Occipital lobe (tissue), 2 donors: ENCODE results near the gene DHDDS. TPM values are rescaled to one million over a fixed set of nuclear protein-coding genes. Genes with fewer than 3 reads are reported as not detected.
A peak's percentile ranks its signal among the peaks of the same experiment; 100 is the strongest.
"Not testable (repeated sequence)": the region's sequence is repeated elsewhere in the genome, so short reads cannot be mapped to it uniquely, and the experiment has no call there.

Source experiments
- DNase-seq: peaks from one replicate; lab custom pipeline; 2025; lab: John Stamatoyannopoulos, UW
- total RNA-seq: library from RNA; depleted of rRNA; stranded (reverse); fragments of >200 nt; gene quantifications from one replicate; pipeline ENCODE4 v1.2.3, GENCODE V29; 2014

DHDDS gene
- total RNA-seq, 1 donor from 2014 or later = 27.3 TPM

DNA sequence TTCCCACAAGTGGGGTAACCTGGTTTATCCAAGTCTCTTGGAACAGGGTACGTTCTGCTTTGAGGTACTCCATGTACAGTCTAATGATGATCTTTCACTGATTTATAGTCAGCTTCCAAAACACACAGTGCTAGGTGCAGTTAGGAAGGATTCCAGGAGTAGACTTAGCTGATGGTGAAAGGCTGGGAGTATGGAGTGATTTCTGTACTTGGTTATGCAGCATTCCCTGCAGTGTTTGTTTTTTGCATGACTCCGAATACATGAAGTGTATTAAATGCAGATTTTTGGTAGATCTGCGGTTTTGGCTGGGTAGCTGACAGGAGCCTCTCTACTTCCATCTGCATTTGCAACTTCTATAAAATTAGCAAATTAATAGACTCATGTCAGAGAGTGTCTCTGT is 43.9 kb downstream of the DHDDS start:
- DNase-seq = no peak

DNA sequence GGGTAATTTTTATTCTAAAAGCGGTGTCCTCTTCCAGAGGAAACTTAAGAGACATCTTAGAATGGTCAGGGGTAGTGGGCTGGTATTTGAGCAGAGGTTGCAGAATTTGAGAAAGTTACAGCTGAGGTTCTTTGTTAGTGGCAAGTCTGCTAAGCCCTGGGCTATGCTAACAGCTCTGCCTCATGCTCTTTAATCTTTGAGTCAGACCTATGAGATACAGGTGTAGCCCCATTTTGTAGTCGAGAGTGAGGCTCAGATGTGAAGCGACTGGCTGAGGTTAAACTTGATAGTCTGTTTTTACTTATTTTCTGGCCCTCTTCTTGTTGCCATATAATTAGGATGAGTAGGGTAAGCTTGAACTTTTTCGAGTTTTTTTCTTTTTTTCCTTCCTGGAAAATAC is 44.8 kb downstream of the DHDDS start:
- no peak for DNase-seq

DNA sequence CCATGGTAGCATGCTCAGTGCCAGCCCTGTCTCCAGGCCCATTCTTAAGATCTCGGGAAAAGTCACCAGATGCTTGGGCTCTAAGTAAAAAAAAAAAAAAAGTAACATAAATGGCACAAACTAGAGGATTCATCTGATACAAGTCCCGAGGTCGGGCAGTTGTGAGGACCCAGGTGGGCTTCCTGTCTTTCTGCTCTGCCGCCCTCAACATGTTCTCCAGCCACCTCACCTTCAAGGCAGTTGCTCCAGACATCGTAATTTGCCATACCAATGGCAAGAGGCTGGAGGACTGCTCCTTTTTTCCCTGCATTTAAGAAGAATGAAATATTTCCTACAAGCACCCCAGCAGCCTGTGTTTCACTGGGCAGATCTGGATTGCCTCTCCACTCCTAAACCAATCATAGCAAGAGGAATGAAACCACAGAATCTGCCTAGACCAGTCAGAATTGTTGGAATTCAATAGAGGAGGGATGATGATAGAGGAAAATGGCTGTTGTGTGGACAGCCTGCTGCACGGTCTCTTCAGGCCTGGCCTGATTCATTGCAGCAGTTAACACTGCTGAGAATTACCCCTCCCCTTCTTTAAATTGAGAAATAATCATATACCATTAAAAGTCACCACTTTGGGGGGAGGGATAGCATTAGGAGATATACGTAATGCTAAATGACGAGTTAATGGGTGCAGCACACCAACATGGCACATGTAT is 45.5 kb downstream of the DHDDS start:
- no peak for DNase-seq

DNA sequence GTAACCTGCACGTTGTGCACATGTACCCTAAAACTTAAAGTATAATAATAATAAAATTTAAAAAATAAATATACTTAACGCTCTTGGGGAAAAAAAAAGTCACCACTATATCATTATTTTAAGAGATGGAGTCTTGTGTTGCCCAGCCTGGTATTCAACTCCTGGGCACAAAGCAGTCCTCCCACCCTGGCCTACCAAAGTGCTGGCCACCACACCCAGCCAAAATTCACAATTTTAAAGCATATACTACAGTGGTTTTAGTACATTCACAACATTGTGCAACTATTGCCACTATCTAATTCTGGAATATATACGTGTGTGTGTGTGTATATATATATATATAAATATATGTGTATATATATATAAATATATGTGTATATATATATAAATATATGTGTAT is 46.0 kb downstream of the DHDDS start:
- no peak for DNase-seq

DNA sequence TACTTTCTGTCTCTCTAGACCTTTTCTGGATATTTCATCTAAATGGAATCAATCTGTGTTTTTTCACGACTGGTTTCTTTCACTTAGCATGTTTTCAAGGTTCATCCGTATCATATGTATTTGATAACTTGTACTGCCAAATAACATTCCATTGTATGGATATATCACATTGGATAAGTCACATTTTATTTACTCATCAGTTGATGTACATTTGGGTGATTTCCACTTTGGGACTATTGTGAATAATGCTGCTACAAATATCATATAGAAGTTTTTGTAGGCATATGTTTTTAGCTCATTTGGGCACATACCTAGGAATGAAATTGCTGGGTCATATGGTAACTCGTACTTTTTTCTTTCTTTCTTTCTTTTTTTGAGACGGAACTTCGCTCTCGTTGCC is 46.9 kb downstream of the DHDDS start:
- DNase-seq = no peak

DNA sequence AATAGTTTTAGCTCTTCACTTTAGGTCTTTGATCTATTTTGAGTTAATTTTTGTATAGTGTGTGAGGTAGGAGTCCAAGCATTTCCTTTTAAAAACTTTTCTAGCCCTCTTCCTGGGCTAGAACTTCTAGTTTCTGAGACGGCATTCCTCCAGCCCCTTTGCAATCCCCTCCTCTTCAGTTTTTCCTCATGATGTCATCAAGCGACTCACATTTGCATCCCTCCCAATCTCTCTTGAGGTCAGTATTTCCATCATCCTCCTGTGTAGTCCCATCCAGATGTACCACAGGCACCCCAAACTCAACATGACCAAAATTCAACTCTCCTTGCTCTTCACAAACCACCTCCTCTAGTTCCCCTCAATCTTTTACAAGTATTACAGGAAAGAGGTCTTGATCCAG is 50.8 kb downstream of the DHDDS start:
- no peak for DNase-seq

DNA sequence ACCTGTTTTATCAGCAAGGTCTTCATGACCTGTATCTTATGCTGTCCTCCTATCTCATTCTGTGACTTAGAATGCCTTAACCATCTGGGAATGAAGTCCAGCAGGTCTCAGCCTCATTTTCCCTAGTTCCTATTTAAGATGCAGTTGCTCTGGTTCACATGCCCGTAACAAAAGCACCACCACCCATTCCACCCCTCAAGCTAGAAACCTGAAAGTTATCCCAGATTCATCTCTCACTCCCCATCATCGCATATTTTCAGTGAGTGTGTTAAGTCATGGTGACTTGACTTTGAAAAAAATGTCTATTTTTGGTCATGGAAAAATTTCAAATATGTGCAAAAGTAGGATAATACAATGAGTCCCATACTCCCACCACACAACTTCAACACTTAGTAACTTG is 51.9 kb downstream of the DHDDS start:
- DNase-seq = no peak

DNA sequence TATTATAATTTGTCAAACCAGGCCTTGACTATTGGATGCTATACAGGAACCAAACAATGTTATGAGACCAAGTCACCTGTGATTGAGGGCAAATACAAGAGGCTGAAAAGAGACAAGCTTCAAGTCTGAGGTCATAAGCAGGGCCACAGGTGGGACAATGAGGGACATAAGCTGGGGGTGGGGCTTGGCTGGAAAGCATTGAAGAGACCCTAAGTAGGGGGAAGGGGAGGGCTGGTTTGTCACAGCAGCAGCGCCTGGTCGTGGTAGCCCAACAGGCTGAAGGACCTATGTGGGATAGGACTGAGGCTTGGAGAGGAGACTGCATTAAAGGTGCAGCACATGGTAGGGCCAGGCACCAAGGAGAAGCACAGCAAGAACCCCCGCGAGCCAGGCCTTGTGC is 58.0 kb downstream of the DHDDS start:
- no peak for DNase-seq

DNA sequence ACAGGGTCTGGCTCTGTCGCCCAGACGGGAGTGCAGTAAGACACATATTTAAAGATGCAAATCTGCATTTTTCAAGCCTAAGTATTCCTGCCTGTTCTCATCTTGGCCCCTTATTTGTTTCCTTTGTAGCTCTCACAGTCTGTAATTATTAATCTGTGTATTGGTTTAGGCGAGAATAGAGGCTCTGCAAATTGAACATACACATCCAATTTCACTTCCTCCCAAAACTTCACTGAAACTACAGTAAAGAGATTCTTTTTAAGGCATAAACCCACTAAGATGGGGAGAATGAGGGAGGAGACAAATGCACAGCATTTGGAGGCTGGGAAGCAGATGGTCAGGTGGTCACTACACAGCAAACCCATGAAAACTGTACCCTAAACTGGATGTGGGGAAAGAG is 61.1 kb downstream of the DHDDS start:
- DNase-seq = no peak

DNA sequence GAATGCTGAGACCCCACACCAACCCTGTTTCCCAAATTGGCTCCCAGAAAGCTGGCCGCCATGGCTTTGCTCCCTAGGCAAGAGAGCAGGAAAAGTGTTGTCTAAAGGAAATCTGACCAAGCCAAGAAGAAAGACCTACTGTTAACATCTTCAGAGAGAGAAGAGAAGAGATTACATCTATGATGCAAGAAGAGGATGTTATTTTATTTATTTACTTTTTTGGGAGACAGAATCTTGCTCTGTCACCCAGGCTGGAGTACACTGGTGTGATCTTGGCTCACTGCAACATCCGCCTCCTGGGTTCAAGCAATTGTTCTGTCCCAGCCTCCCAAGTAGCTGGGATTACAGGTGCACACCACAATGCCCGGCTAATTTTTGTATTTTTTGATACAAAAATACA is 61.8 kb downstream of the DHDDS start:
- no peak for DNase-seq

DNA sequence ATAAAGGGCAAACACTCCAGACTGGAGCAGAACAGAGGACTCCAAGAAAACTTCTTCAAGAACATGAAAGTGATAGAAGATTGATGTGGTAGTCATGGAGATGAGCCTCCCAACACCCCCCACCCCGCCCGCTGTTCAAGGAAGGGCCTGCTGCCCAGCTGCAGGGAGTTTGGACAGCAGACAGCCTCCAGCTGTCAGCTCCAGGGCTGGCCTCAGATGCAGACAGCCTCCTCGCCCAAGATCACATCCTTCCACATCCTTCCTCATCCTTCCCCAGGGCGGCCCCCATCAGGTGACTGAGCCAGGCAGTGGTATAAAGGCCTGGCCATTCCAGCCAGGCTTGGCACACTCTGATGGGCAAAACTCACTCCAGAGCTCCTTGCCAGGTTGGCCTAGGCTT is 64.7 kb downstream of the DHDDS start:
- DNase-seq = no peak

DNA sequence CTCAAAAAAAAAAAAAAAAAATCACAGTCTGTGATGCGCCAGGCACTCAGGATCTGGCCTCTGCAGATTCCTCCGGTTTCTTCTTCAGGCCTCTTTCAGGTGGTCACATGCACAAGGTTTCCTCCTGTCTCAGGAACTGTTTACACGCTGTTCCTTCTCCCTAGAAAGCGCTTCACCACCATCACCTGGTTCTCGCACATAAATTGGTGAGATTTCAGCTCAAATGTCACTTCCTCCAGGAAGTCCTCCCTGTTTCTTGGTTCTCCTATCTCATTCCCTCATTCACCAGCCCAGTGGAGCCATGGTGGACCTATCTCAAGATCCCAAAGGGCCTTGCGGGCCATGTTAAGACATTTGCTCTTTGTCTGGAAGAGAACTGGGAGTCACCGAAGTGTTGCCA is 66.8 kb downstream of the DHDDS start:
- DNase-seq = no peak

DNA sequence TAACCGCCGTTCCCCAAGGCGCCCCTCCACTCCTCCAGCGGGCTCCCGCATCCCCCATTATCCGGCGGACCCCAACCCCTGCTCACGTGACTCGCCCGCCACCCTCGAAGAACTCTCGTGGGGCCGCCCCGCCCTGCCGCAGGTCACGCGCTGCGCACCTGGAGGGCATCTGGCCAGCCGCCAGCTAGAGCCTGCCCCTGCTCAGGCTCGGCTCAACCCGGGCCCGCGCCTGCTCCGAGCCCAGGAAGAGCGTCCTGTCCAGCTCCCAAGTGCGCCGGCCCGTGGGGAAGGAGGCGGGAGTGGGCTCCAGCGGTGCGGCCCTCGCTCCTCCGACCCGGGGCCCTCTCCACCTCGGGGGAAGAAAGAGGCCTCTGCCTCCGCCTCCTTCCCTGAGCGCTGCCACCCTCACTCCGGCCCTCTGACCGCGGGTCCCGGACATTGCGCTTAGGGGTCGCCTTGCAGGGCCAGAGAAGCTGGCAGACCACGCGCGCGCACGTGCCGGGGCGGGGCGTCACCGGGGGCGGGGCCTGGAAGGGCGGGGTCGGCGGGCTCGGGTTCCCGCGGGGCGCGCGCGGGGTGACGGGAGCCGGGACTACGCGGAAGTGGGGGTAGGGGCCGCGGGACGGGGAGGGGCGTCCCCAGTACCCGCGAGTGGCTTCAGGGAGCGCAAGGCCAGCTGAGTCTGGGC is 68.5 kb downstream of the DHDDS start:
- peak; percentile 75 for DNase-seq

DNA sequence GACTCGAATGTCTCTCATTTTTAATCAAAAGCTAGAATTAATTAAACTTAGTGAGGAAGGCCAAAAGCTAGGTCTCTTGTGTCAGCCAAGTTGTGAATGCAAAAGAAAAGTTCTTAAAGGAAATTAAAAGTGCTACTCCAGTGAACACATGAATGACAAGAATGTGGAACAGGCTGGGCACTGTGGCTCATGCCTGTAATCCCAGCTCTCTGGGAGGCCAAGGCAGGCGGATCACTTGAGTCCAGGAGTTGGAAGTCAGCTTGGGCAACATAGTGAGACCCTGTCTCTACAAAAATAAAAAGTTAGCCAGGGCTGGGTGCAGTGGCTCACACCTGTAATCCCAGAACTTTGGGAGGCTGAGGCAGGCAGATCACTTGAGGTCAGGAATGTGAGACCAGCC is 78.6 kb downstream of the DHDDS start:
- DNase-seq = not testable (repeated sequence)

DNA sequence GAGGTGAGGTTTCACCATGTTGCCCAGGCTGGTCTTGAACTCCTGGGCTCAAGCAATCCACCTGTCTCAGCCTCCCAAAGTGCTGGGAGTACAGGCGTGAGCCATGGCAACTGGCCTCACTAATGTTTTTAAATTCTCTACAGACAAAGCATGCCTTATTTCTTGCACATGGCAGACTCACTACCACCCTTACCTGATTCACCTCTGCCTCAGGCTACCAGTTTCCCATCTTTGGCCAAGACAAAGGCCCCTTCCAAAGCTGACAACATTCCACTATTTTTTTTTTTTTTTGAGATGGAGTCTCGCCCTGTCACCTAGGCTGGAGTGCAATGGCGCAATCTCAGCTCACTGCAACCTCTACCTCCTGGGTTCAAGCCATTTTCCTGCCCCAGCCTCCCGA is 83.7 kb downstream of the DHDDS start:
- not testable (repeated sequence) for DNase-seq

DNA sequence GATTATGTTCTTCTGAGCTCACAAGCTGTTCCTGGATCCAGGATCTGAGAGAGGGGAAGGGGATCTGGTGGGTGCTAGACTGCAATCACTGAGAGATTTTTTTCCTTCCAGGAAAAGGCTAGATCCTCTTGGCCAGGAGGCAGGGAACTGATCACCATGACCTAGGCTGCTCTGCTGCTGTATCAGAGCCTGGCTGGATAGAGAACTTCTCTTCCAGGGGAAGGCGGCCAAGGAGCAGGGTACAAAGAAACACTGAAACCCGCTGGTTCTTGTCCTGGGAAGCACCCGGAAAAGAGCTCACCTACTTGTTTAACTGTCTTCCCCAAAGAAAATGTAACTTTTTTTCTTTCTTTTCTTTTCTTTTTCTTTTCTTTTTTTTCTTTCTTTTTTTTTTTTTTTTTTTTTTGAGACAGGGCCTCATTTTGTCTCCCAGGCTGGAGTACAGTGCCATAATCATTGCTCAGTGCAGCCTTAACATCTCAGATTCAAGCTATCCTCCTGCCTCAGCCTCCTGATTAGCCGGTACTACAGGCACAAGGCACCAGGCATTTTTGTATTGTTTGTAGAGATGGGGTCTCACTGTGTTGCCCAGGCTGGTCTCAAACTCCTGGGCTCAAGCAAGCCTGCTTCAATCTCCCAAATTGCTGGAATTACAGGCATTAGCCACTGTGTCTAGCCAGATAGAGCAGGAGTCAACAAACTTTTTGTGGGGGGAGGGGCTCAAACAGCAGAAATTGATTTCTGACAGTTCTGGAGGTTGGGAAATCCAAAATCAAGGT is 85.1 kb downstream of the DHDDS start:
- DNase-seq = no peak

DNA sequence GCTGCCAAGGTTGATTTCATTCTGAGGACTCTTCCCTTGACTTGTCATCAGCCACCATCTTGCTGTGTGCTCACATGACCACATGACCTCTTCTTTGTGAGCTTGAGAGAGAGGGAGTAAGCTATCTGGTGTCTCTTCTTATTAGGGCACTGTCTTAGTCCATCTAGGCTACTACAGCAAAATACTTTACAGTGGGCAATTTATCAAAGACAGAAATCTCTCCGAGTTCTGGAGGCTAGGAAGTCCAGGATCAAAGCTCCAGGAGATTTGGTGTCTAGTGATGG is 85.6 kb downstream of the DHDDS start:
- DNase-seq = no peak

DNA sequence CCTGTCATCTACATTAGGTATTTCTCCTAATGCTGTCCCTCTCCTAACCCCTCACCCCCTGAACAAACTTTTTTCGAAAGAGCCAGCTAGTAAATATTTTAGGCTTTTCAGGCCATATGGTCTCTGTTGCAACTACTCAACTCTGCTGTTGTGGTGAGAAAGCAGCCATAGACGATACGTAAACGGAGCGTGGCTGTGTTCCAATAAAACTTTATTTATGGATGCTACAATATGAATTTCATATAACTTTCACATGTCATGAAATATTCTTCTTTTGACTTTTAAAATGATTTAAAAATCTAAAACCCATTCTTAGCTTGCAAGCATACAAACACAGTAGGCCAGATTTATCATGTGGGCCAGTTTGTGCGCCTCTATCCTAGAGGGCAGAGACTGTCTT is 86.2 kb downstream of the DHDDS start:
- DNase-seq = no peak

DNA sequence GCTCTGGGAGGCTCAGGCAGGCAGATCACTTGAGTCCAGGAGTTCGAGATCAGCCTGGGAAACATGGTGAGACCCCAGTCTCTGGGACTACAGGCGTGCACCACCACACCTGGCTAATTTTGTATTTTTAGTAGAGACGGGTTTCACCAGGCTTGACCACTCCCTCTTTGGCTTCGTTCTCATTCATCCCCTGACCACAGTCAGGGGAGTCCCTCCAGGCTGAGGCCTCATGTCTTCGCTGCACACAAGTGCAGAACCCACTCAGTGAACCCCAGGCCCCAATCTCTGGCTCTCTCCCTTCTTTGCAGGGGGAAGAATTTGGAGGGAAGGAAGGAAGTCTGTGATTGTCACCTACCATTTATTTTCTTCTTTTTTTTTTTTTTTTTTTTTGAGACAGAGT is 88.2 kb downstream of the DHDDS start:
- no peak for DNase-seq
